Measurements from ENCODE around the gene H6PD. TPM values are rescaled to one million over a fixed set of nuclear protein-coding genes. Genes with fewer than 3 reads are reported as not detected.
"Not testable (repeated sequence)": the region's sequence is repeated elsewhere in the genome, so short reads cannot be mapped to it uniquely, and the experiment has no call there.

Gene H6PD
- polyA plus RNA-seq, 1 donor (not counting 4 experiments of a cell fraction or from before 2014, with no cell fraction given) = 3.3 TPM

GRCh38 chr1:9298282-9298681, 63.7 kb downstream of the H6PD start:
- TF ChIP-seq EZH2 (IDR thresholded peaks at IDR 0.05; ENCODE audit: low read length) = no peak
- TF ChIP-seq, protein P1, sequence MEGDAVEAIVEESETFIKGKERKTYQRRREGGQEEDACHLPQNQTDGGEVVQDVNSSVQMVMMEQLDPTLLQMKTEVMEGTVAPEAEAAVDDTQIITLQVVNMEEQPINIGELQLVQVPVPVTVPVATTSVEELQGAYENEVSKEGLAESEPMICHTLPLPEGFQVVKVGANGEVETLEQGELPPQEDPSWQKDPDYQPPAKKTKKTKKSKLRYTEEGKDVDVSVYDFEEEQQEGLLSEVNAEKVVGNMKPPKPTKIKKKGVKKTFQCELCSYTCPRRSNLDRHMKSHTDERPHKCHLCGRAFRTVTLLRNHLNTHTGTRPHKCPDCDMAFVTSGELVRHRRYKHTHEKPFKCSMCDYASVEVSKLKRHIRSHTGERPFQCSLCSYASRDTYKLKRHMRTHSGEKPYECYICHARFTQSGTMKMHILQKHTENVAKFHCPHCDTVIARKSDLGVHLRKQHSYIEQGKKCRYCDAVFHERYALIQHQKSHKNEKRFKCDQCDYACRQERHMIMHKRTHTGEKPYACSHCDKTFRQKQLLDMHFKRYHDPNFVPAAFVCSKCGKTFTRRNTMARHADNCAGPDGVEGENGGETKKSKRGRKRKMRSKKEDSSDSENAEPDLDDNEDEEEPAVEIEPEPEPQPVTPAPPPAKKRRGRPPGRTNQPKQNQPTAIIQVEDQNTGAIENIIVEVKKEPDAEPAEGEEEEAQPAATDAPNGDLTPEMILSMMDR (optimal IDR thresholded peaks at IDR 0.05 in 1 of 3, IDR thresholded peaks at IDR 0.05 in 1 of 3, conservative IDR thresholded peaks at IDR 0.05 in 1 of 3; ENCODE audit: extremely low read depth in 1 of 3, insufficient read depth in 2 of 3, low read length in 3 of 3) = no peak
- H4K20me1 ChIP-seq (ENCODE audit: control insufficient read depth, extremely low read depth, insufficient read depth, low read length) = peaks cover 3% of the 10 kb centered on the region
- DNase-seq (ENCODE audit: low read depth, low spot score) = no peak
- H3K9me3 ChIP-seq (ENCODE audit: control insufficient read depth, low read depth, low read length) = no peaks in the 10 kb centered on the region
- H3K4me1 ChIP-seq (ENCODE audit: control insufficient read depth, extremely low read depth, insufficient read depth, low read length) = peaks cover 52% of the 10 kb centered on the region
- peaks cover 10% of the 10 kb centered on the region for H3K9me1 ChIP-seq (ENCODE audit: control insufficient read depth, extremely low read depth, insufficient read depth, low read length)
- no peak overlapping the region for H3K4me3 ChIP-seq (ENCODE audit: control insufficient read depth in 2 of 3, extremely low read depth in 1 of 3, insufficient read depth in 2 of 3, low read depth in 1 of 3, low read length in 3 of 3)
- dilution Hi-C loops (cut with MboI; ENCODE audit: extremely low pct_ligation_motif_present, low sequenced_read_pairs) = no loop called here
- no peak for FAIRE-seq
- H3K9ac ChIP-seq (ENCODE audit: control insufficient read depth, extremely low read depth, insufficient read depth, low read length) = no peak overlapping the region
- no peak overlapping the region for H3K27ac ChIP-seq (ENCODE audit: control insufficient read depth, insufficient read depth, low read length)
- H2AFZ ChIP-seq (ENCODE audit: control insufficient read depth, low read length) = no peak overlapping the region
- H3K27me3 ChIP-seq (ENCODE audit: control insufficient read depth, extremely low read depth, insufficient read depth, low read length) = no peaks in the 10 kb centered on the region
- H3K4me2 ChIP-seq (ENCODE audit: control insufficient read depth, extremely low read depth, insufficient read depth, low read depth, low read length) = no peak overlapping the region
- H3K79me2 ChIP-seq (ENCODE audit: control insufficient read depth, insufficient read depth, low read length) = peaks cover 78% of the 10 kb centered on the region
- peaks cover 10 to 16% of the 10 kb centered on the region in 2 experiments for H3K36me3 ChIP-seq (ENCODE audit: control insufficient read depth in 2 of 2, extremely low read depth in 1 of 2, insufficient read depth in 2 of 2, low read length in 2 of 2)

DNA sequence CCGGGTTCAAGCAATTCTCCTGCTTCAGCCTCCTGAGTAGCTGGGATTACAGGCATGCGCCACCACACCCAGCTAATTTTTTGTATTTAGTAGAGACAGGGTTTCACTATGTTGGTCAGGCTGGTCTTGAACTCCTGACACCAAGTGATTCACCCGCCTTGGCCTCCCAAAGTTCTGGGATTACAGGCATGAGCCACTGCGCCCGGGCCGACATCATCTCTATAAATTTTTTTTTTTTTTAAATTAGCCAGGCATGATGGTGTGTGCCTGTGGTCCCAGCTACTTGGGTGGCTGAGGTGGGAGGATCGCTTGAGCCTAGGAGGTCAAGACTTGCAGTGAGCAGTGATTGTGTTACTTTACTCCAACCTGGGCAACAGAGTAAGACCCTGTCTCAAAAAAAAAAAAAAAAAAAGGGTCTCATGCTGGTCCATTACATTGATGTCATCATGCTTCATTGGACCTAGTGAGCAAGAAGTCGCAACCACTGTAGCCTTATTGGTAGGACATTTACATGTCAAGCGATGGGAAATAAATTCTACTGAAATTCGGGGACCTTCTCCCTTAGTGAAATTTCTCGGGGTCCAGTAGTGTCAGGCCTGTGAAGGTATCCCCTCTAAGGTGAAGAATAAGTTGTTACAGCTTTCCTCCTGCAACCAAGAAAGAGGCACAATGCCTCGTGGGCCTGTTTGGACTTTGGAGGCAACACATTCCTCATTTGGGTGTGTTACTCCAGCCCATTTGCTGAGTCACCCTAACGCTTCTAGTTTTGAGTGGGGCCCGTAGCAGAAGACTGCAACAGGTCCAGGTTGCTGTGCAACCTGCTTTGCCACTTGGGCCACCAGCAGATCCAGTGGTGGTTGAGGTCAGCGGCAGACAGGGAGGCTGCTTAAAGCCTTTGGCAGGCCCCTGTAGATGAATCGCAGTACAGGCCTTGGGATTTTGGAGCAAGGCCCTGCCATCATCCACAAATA, 65.3 kb downstream of the H6PD start:
- DNase-seq (ENCODE audit: low read depth, low spot score); H3K9ac ChIP-seq (ENCODE audit: control insufficient read depth, extremely low read depth, insufficient read depth, low read length); H4K20me1 ChIP-seq (ENCODE audit: control insufficient read depth, extremely low read depth, insufficient read depth, low read length); H2AFZ ChIP-seq (ENCODE audit: control insufficient read depth, low read length); H3K9me3 ChIP-seq (ENCODE audit: control insufficient read depth, low read depth, low read length); H3K27me3 ChIP-seq (ENCODE audit: control insufficient read depth, extremely low read depth, insufficient read depth, low read length); dilution Hi-C loops (cut with MboI; ENCODE audit: extremely low pct_ligation_motif_present, low sequenced_read_pairs); H3K9me1 ChIP-seq (ENCODE audit: control insufficient read depth, extremely low read depth, insufficient read depth, low read length): not testable (repeated sequence)
- H3K79me2 ChIP-seq (ENCODE audit: control insufficient read depth, insufficient read depth, low read length) = peaks cover 83% of the 10 kb centered on the region
- peak overlapping the region; percentile 66 for H3K4me2 ChIP-seq (ENCODE audit: control insufficient read depth, extremely low read depth, insufficient read depth, low read depth, low read length)
- FAIRE-seq = peak; percentile 87
- H3K27ac ChIP-seq (ENCODE audit: control insufficient read depth, insufficient read depth, low read length) = peak overlapping the region; percentile 57
- H3K4me1 ChIP-seq (ENCODE audit: control insufficient read depth, extremely low read depth, insufficient read depth, low read length) = peaks cover 49% of the 10 kb centered on the region
- peaks cover 10 to 16% of the 10 kb centered on the region in 2 experiments for H3K36me3 ChIP-seq (ENCODE audit: control insufficient read depth in 2 of 2, extremely low read depth in 1 of 2, insufficient read depth in 2 of 2, low read length in 2 of 2)
- H3K4me3 ChIP-seq (ENCODE audit: control insufficient read depth in 2 of 3, extremely low read depth in 1 of 3, insufficient read depth in 2 of 3, low read depth in 1 of 3, low read length in 3 of 3) = peak overlapping the region in 1 of 3 experiments; percentile 21

Data from keratinocyte (primary cell).